HepG2 (cell line): ENCODE data around the gene DNAJC7. TPM values are rescaled to one million over a fixed set of nuclear protein-coding genes. Genes with fewer than 3 reads are reported as not detected.

Experiments
- BORCS8-MEF2B ChIP-seq: sonication (generic); formaldehyde crosslinking; IDR thresholded peaks from 2 replicates; pipeline ENCODE4 v1.8.0; 2022; ENCODE audit warnings: mild to moderate bottlenecking, missing genetic modification reagents
- GLI4 ChIP-seq: sonication (generic); formaldehyde crosslinking; IDR thresholded peaks from 2 replicates; pipeline ENCODE4 v1.5.1; 2020; ENCODE audit warnings: missing genetic modification reagents, mild to moderate bottlenecking, moderate library complexity, borderline replicate concordance
- JUN ChIP-seq: sonication (generic); formaldehyde crosslinking; IDR thresholded peaks from 2 replicates; pipeline ENCODE4 v1.4.0; 2020; ENCODE audit warnings: mild to moderate bottlenecking, missing genetic modification reagents
- KDM2A ChIP-seq: sonication (generic); formaldehyde crosslinking; IDR thresholded peaks from 2 replicates; pipeline ENCODE4 v1.4.0; 2020; ENCODE audit warnings: low read depth, missing genetic modification reagents, borderline replicate concordance
- KMT2B ChIP-seq: IDR thresholded peaks from 2 replicates; pipeline ENCODE4 v1.6.1; 2016; ENCODE audit warnings: missing genetic modification reagents, missing compliant biosample characterization
- MIER3 ChIP-seq: IDR thresholded peaks from 2 replicates; pipeline ENCODE4 v1.6.1; 2016; ENCODE audit warnings: missing compliant biosample characterization, borderline replicate concordance
- PHF8 ChIP-seq: sonication (generic); formaldehyde crosslinking; IDR thresholded peaks from 2 replicates; pipeline ENCODE4 v1.5.0; 2020; ENCODE audit warnings: missing genetic modification reagents
- PITX1 ChIP-seq: sonication (generic); formaldehyde crosslinking; IDR thresholded peaks from 2 replicates; pipeline ENCODE4 v1.5.1; 2020; ENCODE audit warnings: mild to moderate bottlenecking, missing genetic modification reagents
- POLR2G ChIP-seq: fragments of 200-400 bp; formaldehyde crosslinking; IDR thresholded peaks from 2 replicates; pipeline ENCODE4 v1.6.1; 2018; ENCODE audit warnings: mild to moderate bottlenecking, low read depth, low read length, moderate library complexity
- SMAD3 ChIP-seq: sonication (generic); formaldehyde crosslinking; IDR thresholded peaks from 2 replicates; pipeline ENCODE4 v1.4.0; 2020; ENCODE audit warnings: missing genetic modification reagents
- SMC3 ChIP-seq: IDR thresholded peaks from 2 replicates; pipeline ENCODE4 v1.6.1; 2011; ENCODE audit warnings: low read length, improper control_type of control experiment
- SOX5 ChIP-seq: IDR thresholded peaks from 2 replicates; pipeline ENCODE4 v1.6.1; 2016; ENCODE audit warnings: borderline replicate concordance
- TRIM22 ChIP-seq: fragments of 450-650 bp; IDR thresholded peaks from 2 replicates; pipeline ENCODE4 v1.6.1; 2017
- ZBTB7B ChIP-seq: sonication (generic); formaldehyde crosslinking; IDR thresholded peaks from 2 replicates; pipeline ENCODE4 v1.4.0; 2020; ENCODE audit warnings: missing genetic modification reagents
- ZFP91 ChIP-seq: sonication (generic); formaldehyde crosslinking; IDR thresholded peaks from 2 replicates; pipeline ENCODE4 v1.9.0; 2022; ENCODE audit warnings: missing genetic modification reagents, mild to moderate bottlenecking, borderline replicate concordance
- ZNF331 ChIP-seq: sonication (generic); formaldehyde crosslinking; IDR thresholded peaks from 2 replicates; pipeline ENCODE4 v1.4.0; 2020; ENCODE audit warnings: missing genetic modification reagents
- ZNF567 ChIP-seq: sonication (generic); formaldehyde crosslinking; IDR thresholded peaks from 2 replicates; pipeline ENCODE4 v1.8.1; 2023; ENCODE audit warnings: mild to moderate bottlenecking, missing genetic modification reagents, borderline replicate concordance
- polyA plus RNA-seq, 8 experiments: library from polyadenylated mRNA; depleted of rRNA in 3 of 8; stranded (reverse) in 7 of 8; unstranded in 1 of 8; fragments of >200 nt; fragmentation: Illumina TruSeq in 4 of 8; extraction: Trizol in 4 of 8; gene quantifications; 2 replicates each; pipeline versions ENCODE4 v1.2.1 to v1.2.3, GENCODE V29; 2011 to 2016; ENCODE audit warnings: low read depth in 4 of 8, missing spikeins in 1 of 8, mixed read lengths in 1 of 8; ENCODE audit not compliant: insufficient read depth in 1 of 8
- total RNA-seq, 5 experiments: library from RNA; depleted of rRNA; stranded (reverse); fragments of >200 nt; fragmentation: Illumina TruSeq; extraction: Trizol; gene quantifications; 2 replicates each; pipeline ENCODE4 v1.2.3, GENCODE V29; 2016; ENCODE audit warnings: low read depth in 1 of 5
- TF ChIP-seq, protein P1 (sequence below): sonication (generic); formaldehyde crosslinking; IDR thresholded peaks from 2 replicates; pipeline ENCODE4 v1.4.0; 2020; ENCODE audit warnings: missing genetic modification reagents, borderline replicate concordance
- TF ChIP-seq, protein P2 (sequence below): sonication (generic); formaldehyde crosslinking; IDR thresholded peaks from 2 replicates; pipeline ENCODE4 v1.9.0; 2021; ENCODE audit warnings: mild to moderate bottlenecking, missing genetic modification reagents

Gene DNAJC7
- total and polyA plus RNA-seq, 2 of the 13 experiments (the other 11 are each of a cell fraction or from before 2014, with no cell fraction given): 47.7 to 132 TPM

- TF ChIP-seq, protein P1, sequence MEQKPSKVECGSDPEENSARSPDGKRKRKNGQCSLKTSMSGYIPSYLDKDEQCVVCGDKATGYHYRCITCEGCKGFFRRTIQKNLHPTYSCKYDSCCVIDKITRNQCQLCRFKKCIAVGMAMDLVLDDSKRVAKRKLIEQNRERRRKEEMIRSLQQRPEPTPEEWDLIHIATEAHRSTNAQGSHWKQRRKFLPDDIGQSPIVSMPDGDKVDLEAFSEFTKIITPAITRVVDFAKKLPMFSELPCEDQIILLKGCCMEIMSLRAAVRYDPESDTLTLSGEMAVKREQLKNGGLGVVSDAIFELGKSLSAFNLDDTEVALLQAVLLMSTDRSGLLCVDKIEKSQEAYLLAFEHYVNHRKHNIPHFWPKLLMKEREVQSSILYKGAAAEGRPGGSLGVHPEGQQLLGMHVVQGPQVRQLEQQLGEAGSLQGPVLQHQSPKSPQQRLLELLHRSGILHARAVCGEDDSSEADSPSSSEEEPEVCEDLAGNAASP (CRISPR knock-in tag): 0 out of 2 replicates have a peak, but pooled peaks have one; percentile 37
- TF ChIP-seq PITX1 (CRISPR knock-in tag): peak; percentile 44; the same call in 1 of the 2 replicates
- TF ChIP-seq ZBTB7B (CRISPR knock-in tag): peak; percentile 20; the same call in 1 of the 2 replicates
- no peak for TF ChIP-seq TRIM22
- TF ChIP-seq KDM2A: peak; percentile 77
- peak; percentile 58 for TF ChIP-seq POLR2G
- TF ChIP-seq MIER3 (CRISPR knock-in tag): peak; percentile 60; the same call in 1 of the 2 replicates
- TF ChIP-seq PHF8: peak; percentile 56
- TF ChIP-seq ZNF331: no peak
- TF ChIP-seq ZFP91 (CRISPR knock-in tag): peak; percentile 76
- TF ChIP-seq JUN (CRISPR knock-in tag): no peak
- TF ChIP-seq SMC3: peak; percentile 75
- peak; percentile 87 for TF ChIP-seq BORCS8-MEF2B (CRISPR knock-in tag)
- TF ChIP-seq KMT2B (CRISPR knock-in tag): peak; percentile 67; the same call in 1 of the 2 replicates
- TF ChIP-seq ZNF567: 0 out of 2 replicates have a peak, but pooled peaks have one; percentile 44
- peak; percentile 30; the same call in 1 of the 2 replicates for TF ChIP-seq SMAD3
- TF ChIP-seq GLI4 (CRISPR knock-in tag): no peak
- no peak for TF ChIP-seq SOX5 (CRISPR knock-in tag)
- TF ChIP-seq, protein P2, sequence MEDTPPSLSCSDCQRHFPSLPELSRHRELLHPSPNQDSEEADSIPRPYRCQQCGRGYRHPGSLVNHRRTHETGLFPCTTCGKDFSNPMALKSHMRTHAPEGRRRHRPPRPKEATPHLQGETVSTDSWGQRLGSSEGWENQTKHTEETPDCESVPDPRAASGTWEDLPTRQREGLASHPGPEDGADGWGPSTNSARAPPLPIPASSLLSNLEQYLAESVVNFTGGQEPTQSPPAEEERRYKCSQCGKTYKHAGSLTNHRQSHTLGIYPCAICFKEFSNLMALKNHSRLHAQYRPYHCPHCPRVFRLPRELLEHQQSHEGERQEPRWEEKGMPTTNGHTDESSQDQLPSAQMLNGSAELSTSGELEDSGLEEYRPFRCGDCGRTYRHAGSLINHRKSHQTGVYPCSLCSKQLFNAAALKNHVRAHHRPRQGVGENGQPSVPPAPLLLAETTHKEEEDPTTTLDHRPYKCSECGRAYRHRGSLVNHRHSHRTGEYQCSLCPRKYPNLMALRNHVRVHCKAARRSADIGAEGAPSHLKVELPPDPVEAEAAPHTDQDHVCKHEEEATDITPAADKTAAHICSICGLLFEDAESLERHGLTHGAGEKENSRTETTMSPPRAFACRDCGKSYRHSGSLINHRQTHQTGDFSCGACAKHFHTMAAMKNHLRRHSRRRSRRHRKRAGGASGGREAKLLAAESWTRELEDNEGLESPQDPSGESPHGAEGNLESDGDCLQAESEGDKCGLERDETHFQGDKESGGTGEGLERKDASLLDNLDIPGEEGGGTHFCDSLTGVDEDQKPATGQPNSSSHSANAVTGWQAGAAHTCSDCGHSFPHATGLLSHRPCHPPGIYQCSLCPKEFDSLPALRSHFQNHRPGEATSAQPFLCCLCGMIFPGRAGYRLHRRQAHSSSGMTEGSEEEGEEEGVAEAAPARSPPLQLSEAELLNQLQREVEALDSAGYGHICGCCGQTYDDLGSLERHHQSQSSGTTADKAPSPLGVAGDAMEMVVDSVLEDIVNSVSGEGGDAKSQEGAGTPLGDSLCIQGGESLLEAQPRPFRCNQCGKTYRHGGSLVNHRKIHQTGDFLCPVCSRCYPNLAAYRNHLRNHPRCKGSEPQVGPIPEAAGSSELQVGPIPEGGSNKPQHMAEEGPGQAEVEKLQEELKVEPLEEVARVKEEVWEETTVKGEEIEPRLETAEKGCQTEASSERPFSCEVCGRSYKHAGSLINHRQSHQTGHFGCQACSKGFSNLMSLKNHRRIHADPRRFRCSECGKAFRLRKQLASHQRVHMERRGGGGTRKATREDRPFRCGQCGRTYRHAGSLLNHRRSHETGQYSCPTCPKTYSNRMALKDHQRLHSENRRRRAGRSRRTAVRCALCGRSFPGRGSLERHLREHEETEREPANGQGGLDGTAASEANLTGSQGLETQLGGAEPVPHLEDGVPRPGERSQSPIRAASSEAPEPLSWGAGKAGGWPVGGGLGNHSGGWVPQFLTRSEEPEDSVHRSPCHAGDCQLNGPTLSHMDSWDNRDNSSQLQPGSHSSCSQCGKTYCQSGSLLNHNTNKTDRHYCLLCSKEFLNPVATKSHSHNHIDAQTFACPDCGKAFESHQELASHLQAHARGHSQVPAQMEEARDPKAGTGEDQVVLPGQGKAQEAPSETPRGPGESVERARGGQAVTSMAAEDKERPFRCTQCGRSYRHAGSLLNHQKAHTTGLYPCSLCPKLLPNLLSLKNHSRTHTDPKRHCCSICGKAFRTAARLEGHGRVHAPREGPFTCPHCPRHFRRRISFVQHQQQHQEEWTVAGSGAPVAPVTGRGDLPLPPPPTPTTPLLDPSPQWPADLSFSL: no peak
Observed at GRCh38 chr17:42027961-42028790, 10.9 kb upstream of the DNAJC7 start (continued).
